Upper lobe of left lung (tissue), 6 donors: ENCODE data around the gene KCNN1. TPM values are rescaled to one million over a fixed set of nuclear protein-coding genes. Genes with fewer than 3 reads are reported as not detected.

Experiments
- ATAC-seq, 2 donors: fragments of 200-7000 bp; cut with Tn5 transposase; one replicate each; pipeline ENCODE4 v1.9.1; 2022; ENCODE audit warnings: mild to moderate bottlenecking in 2 of 2, moderate library complexity in 2 of 2; ENCODE audit not compliant: low FRiP score in 2 of 2
- DNase-seq, 2 donors: peaks; one replicate each; pipeline ENCODE4 v3.0.0-alpha.2; 2019 to 2020
- H3K27ac ChIP-seq, 4 donors: fragments of 200-600 bp; sonication (generic); one replicate each; pipeline ENCODE4 v1.5.1; 2016 to 2019
- H3K27me3 ChIP-seq, 4 donors: fragments of 200-600 bp; sonication (generic); one replicate each; pipeline ENCODE4 v1.5.1; 2017 to 2019
- H3K36me3 ChIP-seq, 4 donors: fragments of 200-600 bp; sonication (generic); one replicate each; pipeline ENCODE4 v1.5.1; 2016 to 2019
- H3K4me1 ChIP-seq, 4 donors: fragments of 200-600 bp; sonication (generic); one replicate each; pipeline ENCODE4 v1.5.1; 2018 to 2019
- H3K4me3 ChIP-seq, 4 donors: fragments of 200-600 bp; sonication (generic); one replicate each; pipeline ENCODE4 v1.5.1; 2017 to 2019; ENCODE audit warnings: mild to moderate bottlenecking in 2 of 4, moderate library complexity in 1 of 4
- H3K9me3 ChIP-seq, 4 donors: fragments of 200-600 bp; sonication (generic); one replicate each; pipeline ENCODE4 v1.5.1; 2018 to 2019
- CTCF ChIP-seq, 6 experiments: fragments of 450-650 bp in 4 of 6; fragments of 200-600 bp in 2 of 6; sonication (generic) in 2 of 6; IDR thresholded peaks; one replicate each; pipeline ENCODE4 v1.5.1; 2016 to 2019; ENCODE audit warnings: antibody characterized with exemption in 6 of 6
- EP300 ChIP-seq, 4 donors: sonication (generic); formaldehyde crosslinking; IDR thresholded peaks; one replicate each; pipeline ENCODE4 v1.5.1; 2017; ENCODE audit warnings: antibody characterized with exemption in 4 of 4, control low read depth in 2 of 4
- POLR2A ChIP-seq, 4 donors: fragments of 450-650 bp; IDR thresholded peaks; one replicate each; pipeline ENCODE4 v1.5.1; 2016 to 2017; ENCODE audit warnings: antibody characterized with exemption in 4 of 4, mild to moderate bottlenecking in 2 of 4
- POLR2AphosphoS5 ChIP-seq, 2 donors: sonication (generic); formaldehyde crosslinking; IDR thresholded peaks; one replicate each; pipeline ENCODE4 v1.5.1; 2017; ENCODE audit warnings: antibody characterized with exemption in 2 of 2
- whole genome bisulfite sequencing, 2 donors: methylation state at CpG; one replicate each; pipeline ENCODE4 v1.1.5; 2017 to 2018; 5-methylcytosine and 5-hydroxymethylcytosine counted together
- total RNA-seq, 6 donors: library from RNA; depleted of rRNA in 4 of 6; stranded (reverse); fragments of >200 nt in 4 of 6; gene quantifications; one replicate each; pipeline versions ENCODE4 v1.1.0 to v1.2.1, GENCODE V29; 2016 to 2021
- donor health status: DM: no; HTN: no; CAD: no; lungs with moderate emphysema.
- donor health status: DM: no; HTN: yes; CAD: no; lungs with severe emphysema.

KCNN1 gene
- total RNA-seq, 6 donors from 2014 or later = 0.34 to 0.37 TPM; not detected in 4

GRCh38 chr19:17949956-17950309, 17.0 kb upstream of the KCNN1 start:
- peaks cover 36 to 63% (median 47%) of the 10 kb centered on the region in 4 donors for H3K4me1 ChIP-seq
- no peak for TF ChIP-seq EP300 (IDR thresholded peaks at IDR 0.05)
- WGBS, 2 donors = 15 to 17% methylated on average over 11 of the region's 11 CpGs
- H3K9me3 ChIP-seq = no peaks in the 10 kb centered on the region
- ATAC-seq (no peak), DNase-seq (no peak)
- H3K27me3 ChIP-seq = peaks cover 4 to 56% (median 34%) of the 10 kb centered on the region in 4 donors
- no peak overlapping the region for H3K4me3 ChIP-seq
- H3K36me3 ChIP-seq = no peaks in the 10 kb centered on the region
- H3K27ac ChIP-seq = no peak overlapping the region

GRCh38 chr19:17950310-17951156, 16.4 kb upstream of the KCNN1 start:
- WGBS, 2 donors = 1 to 4% methylated on average over 38 to 42 of the region's 48 CpGs
- peak in 1 of 2 donors; percentile 81 for DNase-seq
- Histone ChIP-seq H3K4me3 (peak overlapping the region in 2 of 4 donors; percentile 2 to 3), H3K9me3 (no peaks in the 10 kb centered on the region), H3K4me1 (peaks cover 36 to 63% (median 47%) of the 10 kb centered on the region in 4 donors), H3K27me3 (peaks cover 4 to 56% (median 34%) of the 10 kb centered on the region in 4 donors), H3K27ac (no peak overlapping the region), H3K36me3 (no peaks in the 10 kb centered on the region)
- no peak for ATAC-seq
- TF ChIP-seq EP300 (IDR thresholded peaks at IDR 0.05) = no peak
- no peak for TF ChIP-seq CTCF (IDR thresholded peaks at IDR 0.05)
- TF ChIP-seq POLR2A (IDR thresholded peaks at IDR 0.05) = no peak
- no peak for TF ChIP-seq POLR2AphosphoS5 (IDR thresholded peaks at IDR 0.05)

DNA sequence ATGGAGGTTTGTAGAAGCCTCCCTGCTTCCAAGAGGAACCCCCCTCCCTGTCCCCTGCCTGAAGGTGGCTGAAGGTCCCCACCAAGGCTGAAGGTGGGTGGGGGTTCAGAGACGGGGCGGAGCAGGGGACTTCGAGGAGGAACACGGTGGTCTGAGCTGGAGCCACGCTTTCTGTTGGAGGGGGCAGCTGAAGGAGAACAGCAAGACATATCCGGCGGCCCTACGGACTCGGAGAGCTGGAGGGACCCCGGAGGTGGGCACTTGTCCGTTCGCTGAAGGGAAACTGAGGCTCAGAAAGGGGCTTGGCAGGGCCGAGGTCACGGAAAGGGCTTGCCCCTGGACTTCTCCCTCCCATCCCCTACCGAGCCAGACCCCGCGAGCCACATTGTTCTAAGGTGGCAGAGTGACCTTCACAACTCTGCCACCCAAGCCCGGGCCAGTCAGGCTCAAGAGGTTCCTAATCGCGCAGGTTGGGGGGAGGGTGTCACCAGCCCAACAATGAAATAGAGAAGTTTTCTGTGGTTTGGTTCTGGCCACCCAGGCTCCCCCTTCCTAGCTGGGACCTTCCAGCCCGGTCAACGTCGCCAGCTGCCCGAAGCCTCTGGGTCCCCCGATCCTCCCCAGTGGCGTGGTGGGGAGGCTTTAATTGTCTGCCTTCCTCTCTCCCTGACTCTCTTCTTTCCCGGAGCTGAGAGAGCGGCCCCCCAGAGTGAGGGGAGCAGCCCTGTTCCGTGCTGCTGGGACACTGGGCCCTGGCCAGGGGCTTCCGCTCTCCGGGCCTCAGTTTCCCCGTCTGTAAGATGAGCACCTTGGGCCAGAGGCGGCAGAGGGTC, 15.5 kb upstream of the KCNN1 start:
- DNase-seq (no peak), ATAC-seq (no peak)
- Histone ChIP-seq H3K4me1 (peaks cover 36 to 62% (median 47%) of the 10 kb centered on the region in 4 donors), H3K27me3 (peaks cover 4 to 56% (median 34%) of the 10 kb centered on the region in 4 donors), H3K9me3 (no peaks in the 10 kb centered on the region), H3K36me3 (no peaks in the 10 kb centered on the region), H3K27ac (no peak overlapping the region), H3K4me3 (peak overlapping the region in 1 of 4 donors; percentile 3)
- WGBS, 2 donors = 1 to 2% methylated on average over 28 to 29 of the region's 33 CpGs
- TF ChIP-seq POLR2A (IDR thresholded peaks at IDR 0.05) (no peak), EP300 (IDR thresholded peaks at IDR 0.05) (no peak), CTCF (IDR thresholded peaks at IDR 0.05) (no peak), POLR2AphosphoS5 (IDR thresholded peaks at IDR 0.05) (no peak)

- H3K27ac ChIP-seq = no peak overlapping the region
- DNase-seq = peak in 1 of 2 donors; percentile 82
- H3K4me3 ChIP-seq = no peak overlapping the region
- peaks cover 32 to 55% (median 44%) of the 10 kb centered on the region in 4 donors for H3K4me1 ChIP-seq
- TF ChIP-seq POLR2A (IDR thresholded peaks at IDR 0.05) = no peak
- no peak for TF ChIP-seq POLR2AphosphoS5 (IDR thresholded peaks at IDR 0.05)
- no peak for TF ChIP-seq EP300 (IDR thresholded peaks at IDR 0.05)
- no peak for TF ChIP-seq CTCF (IDR thresholded peaks at IDR 0.05)
- no peaks in the 10 kb centered on the region for H3K9me3 ChIP-seq
- H3K27me3 ChIP-seq = peaks cover 4 to 56% (median 34%) of the 10 kb centered on the region in 4 donors
- ATAC-seq = no peak
- no peaks in the 10 kb centered on the region for H3K36me3 ChIP-seq
- 3 to 4% methylated on average over 11 of the region's 68 CpGs for WGBS, 2 donors
Observed at GRCh38 chr19:17951990-17952976, 14.6 kb upstream of the KCNN1 start.
